Breast epithelium (tissue), 4 donors: ENCODE results near the gene C11orf68. TPM values are rescaled to one million over a fixed set of nuclear protein-coding genes. Genes with fewer than 3 reads are reported as not detected.

Experiments used
- DNase-seq, 2 donors: peaks; one replicate each; pipeline ENCODE4 v3.0.0-alpha.2; 2019; ENCODE audit warnings: low spot score in 2 of 2
- H3K27ac ChIP-seq, 2 donors: fragments of 200-600 bp; sonication (generic) in 1 of 2; one replicate each; pipeline ENCODE4 v1.5.1; 2016 to 2019; ENCODE audit warnings: mild to moderate bottlenecking in 1 of 2
- H3K27me3 ChIP-seq, 2 donors: fragments of 200-600 bp; sonication (generic) in 1 of 2; one replicate each; pipeline versions ENCODE4 v1.5.1 to v1.6.0; 2017 to 2019; ENCODE audit warnings: control low read depth in 1 of 2, mild to moderate bottlenecking in 1 of 2
- H3K36me3 ChIP-seq: fragments of 200-600 bp; one replicate; pipeline ENCODE4 v1.5.1; 2019
- H3K4me1 ChIP-seq, 2 donors: fragments of 200-600 bp; sonication (generic); one replicate each; pipeline ENCODE4 v1.5.1; 2016 to 2019; ENCODE audit warnings: control low read depth in 1 of 2
- H3K4me3 ChIP-seq, 3 donors: fragments of 200-600 bp; sonication (generic); 1 replicate in 2 of 3; 2 replicates in 1 of 3; pipeline ENCODE4 v1.5.1; 2016 to 2019; ENCODE audit warnings: mild to moderate bottlenecking in 3 of 3, moderate library complexity in 2 of 3
- H3K9me3 ChIP-seq, 2 donors: fragments of 200-600 bp; sonication (generic) in 1 of 2; one replicate each; pipeline ENCODE4 v1.5.1; 2016 to 2019; ENCODE audit warnings: control low read depth in 1 of 2
- CTCF ChIP-seq, 3 donors: fragments of 450-650 bp; IDR thresholded peaks; one replicate each; pipeline ENCODE4 v1.5.1; 2016 to 2017; ENCODE audit warnings: antibody characterized with exemption in 3 of 3, mild to moderate bottlenecking in 3 of 3, moderate library complexity in 3 of 3
- POLR2A ChIP-seq: fragments of 450-650 bp; IDR thresholded peaks from one replicate; pipeline ENCODE4 v1.6.1; 2016; ENCODE audit warnings: antibody characterized with exemption, mild to moderate bottlenecking, moderate library complexity
- POLR2AphosphoS5 ChIP-seq, 3 donors: sonication (generic); formaldehyde crosslinking; IDR thresholded peaks; one replicate each; pipeline ENCODE4 v1.6.1; 2017; ENCODE audit warnings: antibody characterized with exemption in 3 of 3
- intact Hi-C: fragments of 100-400 bp; cut with DNase I; formaldehyde crosslinking; loops from one replicate; pipeline ENCODE4 v1.15.1; 2023; ENCODE audit warnings: low total_unique reads
- total RNA-seq, 3 donors: library from RNA; depleted of rRNA; stranded (reverse); fragments of >200 nt; gene quantifications; one replicate each; pipeline ENCODE4 v1.1.0, GENCODE V29; 2016

C11orf68 gene
- total RNA-seq, 3 donors from 2014 or later, result 16.7 to 20.3 (median 19.7) TPM

GRCh38 chr11:65944767-65945166 lies 25.9 kb upstream of the C11orf68 start:
- H3K27me3 ChIP-seq, result peaks cover 0 to 5% of the 10 kb centered on the region in 2 donors
- H3K36me3 ChIP-seq, result no peaks in the 10 kb centered on the region
- intact Hi-C loops, result no loop called here
- H3K27ac ChIP-seq, result no peak overlapping the region
- H3K9me3 ChIP-seq, result no peaks in the 10 kb centered on the region
- DNase-seq, result no peak
- no peak overlapping the region for H3K4me3 ChIP-seq
- no peaks in the 10 kb centered on the region for H3K4me1 ChIP-seq
- no peak for TF ChIP-seq CTCF (IDR thresholded peaks at IDR 0.05)
- no peak for TF ChIP-seq POLR2A
- no peak for TF ChIP-seq POLR2AphosphoS5 (IDR thresholded peaks at IDR 0.05)

- no peak for DNase-seq
- intact Hi-C loops, result no loop called here
- peaks cover 0 to 5% of the 10 kb centered on the region in 2 donors for H3K27me3 ChIP-seq
- H3K27ac ChIP-seq, result no peak overlapping the region
- H3K36me3 ChIP-seq, result no peaks in the 10 kb centered on the region
- H3K9me3 ChIP-seq, result no peaks in the 10 kb centered on the region
- TF ChIP-seq CTCF (IDR thresholded peaks at IDR 0.05), result no peak
- no peak for TF ChIP-seq POLR2AphosphoS5 (IDR thresholded peaks at IDR 0.05)
- TF ChIP-seq POLR2A, result no peak
- H3K4me1 ChIP-seq, result no peaks in the 10 kb centered on the region
- H3K4me3 ChIP-seq, result no peak overlapping the region
These were observed 25.3 kb upstream of the C11orf68 start for GRCh38 chr11:65944191-65944590.

- TF ChIP-seq CTCF (IDR thresholded peaks at IDR 0.05) (no peak), POLR2A (no peak), POLR2AphosphoS5 (IDR thresholded peaks at IDR 0.05) (no peak)
- Histone ChIP-seq H3K4me3 (no peak overlapping the region), H3K9me3 (no peaks in the 10 kb centered on the region), H3K27me3 (peaks cover 0 to under 1% of the 10 kb centered on the region in 2 donors), H3K27ac (no peak overlapping the region), H3K36me3 (no peaks in the 10 kb centered on the region), H3K4me1 (no peaks in the 10 kb centered on the region)
- DNase-seq, result no peak
- intact Hi-C loops, result no loop called here
These were observed 23.7 kb upstream of the C11orf68 start for GRCh38 chr11:65942531-65942930.

- no peaks in the 10 kb centered on the region for H3K36me3 ChIP-seq
- DNase-seq, result no peak
- no peaks in the 10 kb centered on the region for H3K9me3 ChIP-seq
- H3K4me1 ChIP-seq, result no peaks in the 10 kb centered on the region
- H3K27me3 ChIP-seq, result no peaks in the 10 kb centered on the region
- no peak overlapping the region for H3K27ac ChIP-seq
- intact Hi-C loops, result no loop called here
- TF ChIP-seq CTCF (IDR thresholded peaks at IDR 0.05), result no peak
- TF ChIP-seq POLR2A, result no peak
- TF ChIP-seq POLR2AphosphoS5 (IDR thresholded peaks at IDR 0.05), result no peak
- H3K4me3 ChIP-seq, result no peak overlapping the region
These were observed 23.0 kb upstream of the C11orf68 start for GRCh38 chr11:65941720-65942310.

- H3K36me3 ChIP-seq, result no peaks in the 10 kb centered on the region
- no peaks in the 10 kb centered on the region for H3K27me3 ChIP-seq
- no peak for DNase-seq
- H3K4me1 ChIP-seq, result no peaks in the 10 kb centered on the region
- intact Hi-C loops, result no loop called here
- no peaks in the 10 kb centered on the region for H3K9me3 ChIP-seq
- H3K27ac ChIP-seq, result no peak overlapping the region
- TF ChIP-seq POLR2A, result no peak
- no peak for TF ChIP-seq CTCF (IDR thresholded peaks at IDR 0.05)
- TF ChIP-seq POLR2AphosphoS5 (IDR thresholded peaks at IDR 0.05), result no peak
- H3K4me3 ChIP-seq, result no peak overlapping the region
These were observed 18.9 kb upstream of the C11orf68 start for GRCh38 chr11:65937766-65938165.
